Right atrium auricular region (tissue), 2 donors: ENCODE results near the gene GATA3. TPM values are rescaled to one million over a fixed set of nuclear protein-coding genes. Genes with fewer than 3 reads are reported as not detected.

ENCODE experiments used
- DNase-seq: peaks from one replicate; pipeline ENCODE4 v3.0.0-alpha.2; 2019; ENCODE audit warnings: low spot score
- H3K27ac ChIP-seq, 2 donors: fragments of 200-600 bp; sonication (generic); 1 replicate in 1 of 2; 2 replicates in 1 of 2; pipeline ENCODE4 v1.5.1; 2016 to 2019
- H3K27me3 ChIP-seq, 2 donors: fragments of 200-600 bp; sonication (generic); one replicate each; pipeline versions ENCODE4 v1.5.1 to v1.6.0; 2017 to 2019
- H3K36me3 ChIP-seq: fragments of 200-600 bp; sonication (generic); one replicate; pipeline ENCODE4 v1.5.1; 2016
- H3K4me1 ChIP-seq, 2 donors: fragments of 200-600 bp; sonication (generic); one replicate each; pipeline versions ENCODE4 v1.5.1 to v1.6.0; 2017 to 2019
- H3K4me3 ChIP-seq, 2 donors: fragments of 200-600 bp; sonication (generic); 1 replicate in 1 of 2; 2 replicates in 1 of 2; pipeline ENCODE4 v1.5.1; 2017 to 2019; ENCODE audit warnings: mild to moderate bottlenecking in 1 of 2, moderate library complexity in 1 of 2
- H3K9me3 ChIP-seq, 2 donors: fragments of 200-600 bp; sonication (generic); one replicate each; pipeline ENCODE4 v1.5.1; 2019
- CTCF ChIP-seq, 2 donors: fragments of 200-600 bp; sonication (generic); IDR thresholded peaks; one replicate each; pipeline ENCODE4 v1.5.1; 2019; ENCODE audit warnings: antibody characterized with exemption in 2 of 2
- total RNA-seq, 2 donors: library from RNA; depleted of rRNA; stranded (reverse); fragments of >200 nt; gene quantifications; one replicate each; pipeline ENCODE4 v1.1.0, GENCODE V29; 2016

GATA3 gene
- total RNA-seq, 2 donors from 2014 or later: 0.52 to 1.4 TPM

DNA sequence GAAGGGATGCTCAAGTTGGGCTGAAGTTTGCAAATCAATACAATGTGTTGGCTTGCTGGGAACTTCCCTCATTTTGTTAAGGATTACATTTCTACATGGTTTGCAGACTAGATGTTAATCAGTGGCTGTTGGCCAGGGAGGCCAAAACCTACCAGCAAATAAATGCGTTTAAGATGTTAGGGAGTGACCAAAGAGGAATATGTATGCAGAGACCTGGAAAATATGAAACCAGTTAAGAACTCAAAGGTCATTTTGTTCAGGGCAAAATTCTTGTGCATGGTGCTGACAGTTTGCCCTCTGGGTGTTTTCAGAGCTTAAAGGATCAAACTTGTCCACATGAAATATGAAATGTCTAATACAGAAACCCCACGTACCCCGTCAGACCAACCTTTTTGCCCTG lies 30.3 kb downstream of the GATA3 start:
- Histone ChIP-seq H3K4me3 (no peak overlapping the region), H3K36me3 (no peaks in the 10 kb centered on the region), H3K27ac (no peak overlapping the region), H3K9me3 (no peaks in the 10 kb centered on the region), H3K4me1 (no peaks in the 10 kb centered on the region), H3K27me3 (no peaks in the 10 kb centered on the region)
- no peak for DNase-seq
- TF ChIP-seq CTCF (IDR thresholded peaks at IDR 0.05): no peak

DNA sequence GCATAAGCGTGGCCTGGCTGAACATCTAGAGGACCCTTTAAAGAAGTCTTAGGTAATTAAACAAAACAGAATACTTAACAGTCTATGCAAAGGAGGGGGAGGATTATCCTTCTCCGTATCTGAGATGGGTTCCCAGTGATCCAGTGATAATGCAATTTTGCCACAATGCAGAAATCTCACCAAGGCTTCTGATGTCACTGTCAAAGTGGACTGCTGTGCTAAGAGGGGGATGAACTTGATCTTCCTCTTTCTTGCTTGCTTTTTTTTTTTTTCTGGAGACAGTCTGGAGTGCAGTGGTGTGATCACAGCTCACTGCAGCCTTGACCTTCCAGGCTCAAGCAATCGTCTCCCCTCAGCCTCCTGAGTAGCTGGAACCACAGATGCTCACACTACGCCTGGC lies 30.8 kb downstream of the GATA3 start:
- Histone ChIP-seq H3K4me1 (no peaks in the 10 kb centered on the region), H3K9me3 (no peaks in the 10 kb centered on the region), H3K36me3 (no peaks in the 10 kb centered on the region), H3K4me3 (no peak overlapping the region), H3K27ac (no peak overlapping the region), H3K27me3 (no peaks in the 10 kb centered on the region)
- no peak for DNase-seq
- TF ChIP-seq CTCF (IDR thresholded peaks at IDR 0.05): no peak

- H3K27me3 ChIP-seq: no peaks in the 10 kb centered on the region
- H3K9me3 ChIP-seq: no peaks in the 10 kb centered on the region
- H3K4me1 ChIP-seq: no peaks in the 10 kb centered on the region
- H3K27ac ChIP-seq: no peak overlapping the region
- TF ChIP-seq CTCF (IDR thresholded peaks at IDR 0.05): no peak
- DNase-seq: no peak
- no peaks in the 10 kb centered on the region for H3K36me3 ChIP-seq
- H3K4me3 ChIP-seq: no peak overlapping the region
Measured at GRCh38 chr10:8086315-8086714, 31.8 kb downstream of the GATA3 start.

GRCh38 chr10:8088504-8088903 lies 34.0 kb downstream of the GATA3 start:
- no peaks in the 10 kb centered on the region for H3K36me3 ChIP-seq
- TF ChIP-seq CTCF (IDR thresholded peaks at IDR 0.05): no peak
- no peaks in the 10 kb centered on the region for H3K4me1 ChIP-seq
- no peak for DNase-seq
- H3K4me3 ChIP-seq: no peak overlapping the region
- H3K9me3 ChIP-seq: no peaks in the 10 kb centered on the region
- no peaks in the 10 kb centered on the region for H3K27me3 ChIP-seq
- no peak overlapping the region for H3K27ac ChIP-seq

DNA sequence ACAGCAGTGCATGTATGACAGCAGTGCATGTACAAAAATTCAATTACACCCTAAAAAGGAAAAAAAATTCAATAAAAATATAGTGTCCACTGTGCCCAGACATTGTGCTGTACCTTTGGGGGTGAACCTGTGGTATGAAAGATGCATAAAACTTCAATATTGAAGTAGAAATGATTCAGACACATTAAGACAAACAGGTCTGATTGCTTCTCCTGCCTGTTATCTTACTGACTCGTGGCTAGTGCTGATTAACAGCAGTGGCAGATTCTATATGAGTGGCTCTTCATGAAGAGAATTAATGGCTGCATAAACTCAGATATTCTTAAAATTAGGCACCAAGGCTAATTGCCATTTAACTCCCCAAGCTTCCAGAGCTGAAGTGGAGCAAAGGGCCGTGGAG lies 37.9 kb downstream of the GATA3 start:
- Histone ChIP-seq H3K4me1 (no peaks in the 10 kb centered on the region), H3K27ac (no peak overlapping the region), H3K4me3 (no peak overlapping the region), H3K27me3 (no peaks in the 10 kb centered on the region), H3K9me3 (no peaks in the 10 kb centered on the region), H3K36me3 (no peaks in the 10 kb centered on the region)
- TF ChIP-seq CTCF (IDR thresholded peaks at IDR 0.05): no peak
- DNase-seq: no peak

- Histone ChIP-seq H3K4me3 (no peak overlapping the region), H3K9me3 (no peaks in the 10 kb centered on the region), H3K36me3 (no peaks in the 10 kb centered on the region), H3K27ac (no peak overlapping the region), H3K27me3 (no peaks in the 10 kb centered on the region), H3K4me1 (no peaks in the 10 kb centered on the region)
- no peak for DNase-seq
- TF ChIP-seq CTCF (IDR thresholded peaks at IDR 0.05): no peak
Measured at GRCh38 chr10:8095959-8096358, 41.5 kb downstream of the GATA3 start.
